Tibial nerve (tissue), 4 donors: ENCODE data around the gene SOHLH2.

ENCODE experiments used
- EP300 ChIP-seq, 2 donors: sonication (generic); formaldehyde crosslinking; IDR thresholded peaks; one replicate each; pipeline ENCODE4 v1.6.1; 2017; ENCODE audit warnings: antibody characterized with exemption in 2 of 2, mild to moderate bottlenecking in 1 of 2
- POLR2A ChIP-seq, 2 donors: fragments of 450-650 bp; IDR thresholded peaks; one replicate each; pipeline ENCODE4 v1.6.1; 2017; ENCODE audit warnings: antibody characterized with exemption in 2 of 2, mild to moderate bottlenecking in 2 of 2, moderate library complexity in 2 of 2
- TF ChIP-seq, protein P1 (sequence below), 5 experiments: fragments of 200-600 bp in 3 of 5; fragments of 450-650 bp in 2 of 5; sonication (generic) in 3 of 5; IDR thresholded peaks; one replicate each; pipeline ENCODE4 v1.5.1; 2016 to 2019; ENCODE audit warnings: antibody characterized with exemption in 5 of 5, mild to moderate bottlenecking in 3 of 5, moderate library complexity in 2 of 5

GRCh38 chr13:36131931-36132297 is 82.4 kb downstream of the SOHLH2 start:
- TF ChIP-seq, protein P1, sequence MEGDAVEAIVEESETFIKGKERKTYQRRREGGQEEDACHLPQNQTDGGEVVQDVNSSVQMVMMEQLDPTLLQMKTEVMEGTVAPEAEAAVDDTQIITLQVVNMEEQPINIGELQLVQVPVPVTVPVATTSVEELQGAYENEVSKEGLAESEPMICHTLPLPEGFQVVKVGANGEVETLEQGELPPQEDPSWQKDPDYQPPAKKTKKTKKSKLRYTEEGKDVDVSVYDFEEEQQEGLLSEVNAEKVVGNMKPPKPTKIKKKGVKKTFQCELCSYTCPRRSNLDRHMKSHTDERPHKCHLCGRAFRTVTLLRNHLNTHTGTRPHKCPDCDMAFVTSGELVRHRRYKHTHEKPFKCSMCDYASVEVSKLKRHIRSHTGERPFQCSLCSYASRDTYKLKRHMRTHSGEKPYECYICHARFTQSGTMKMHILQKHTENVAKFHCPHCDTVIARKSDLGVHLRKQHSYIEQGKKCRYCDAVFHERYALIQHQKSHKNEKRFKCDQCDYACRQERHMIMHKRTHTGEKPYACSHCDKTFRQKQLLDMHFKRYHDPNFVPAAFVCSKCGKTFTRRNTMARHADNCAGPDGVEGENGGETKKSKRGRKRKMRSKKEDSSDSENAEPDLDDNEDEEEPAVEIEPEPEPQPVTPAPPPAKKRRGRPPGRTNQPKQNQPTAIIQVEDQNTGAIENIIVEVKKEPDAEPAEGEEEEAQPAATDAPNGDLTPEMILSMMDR (IDR thresholded peaks at IDR 0.05), result no peak
- TF ChIP-seq POLR2A (IDR thresholded peaks at IDR 0.05), result no peak
- TF ChIP-seq EP300 (IDR thresholded peaks at IDR 0.05), result peak in 1 of 2 donors; percentile 44
